Measurements from ENCODE around the gene ZNF354B.
A peak's percentile ranks its signal among the peaks of the same experiment; 100 is the strongest.

Gene ZNF354B

GRCh38 chr5:178883815-178884430 is 24.2 kb downstream of the ZNF354B start:
- no peak for DNase-seq (ENCODE audit: low spot score)

- DNase-seq (ENCODE audit: low spot score) = peak; percentile 53
These were observed 36.1 kb downstream of the ZNF354B start, which contains the start of gene ZFP2 for GRCh38 chr5:178895615-178896571. TSS of gene ZFP2 (plus strand) at chr5:178895913. CDS start at chr5:178931314, 35,401 bp downstream.

GRCh38 chr5:178899289-178899688 is 39.5 kb downstream of the ZNF354B start:
- DNase-seq (ENCODE audit: low spot score) = no peak

- no peak for DNase-seq (ENCODE audit: low spot score)
These were observed 43.1 kb downstream of the ZNF354B start for GRCh38 chr5:178902849-178903248.

- DNase-seq (ENCODE audit: low spot score) = no peak
These were observed 72.3 kb downstream of the ZNF354B start for GRCh38 chr5:178931846-178932760.
